Neural cell (in vitro differentiated cells): ENCODE results near the gene USE1.

Experiments
- CTCF ChIP-seq: fragments of 450-650 bp; IDR thresholded peaks from 2 replicates; pipeline ENCODE4 v1.5.1; 2014; ENCODE audit warnings: antibody characterized with exemption, mild to moderate bottlenecking, moderate library complexity; ENCODE audit not compliant: poor library complexity, severe bottlenecking
- TF ChIP-seq, protein P1 (sequence below): IDR thresholded peaks from 2 replicates; pipeline ENCODE4 v1.6.1; 2012; ENCODE audit warnings: borderline replicate concordance

DNA sequence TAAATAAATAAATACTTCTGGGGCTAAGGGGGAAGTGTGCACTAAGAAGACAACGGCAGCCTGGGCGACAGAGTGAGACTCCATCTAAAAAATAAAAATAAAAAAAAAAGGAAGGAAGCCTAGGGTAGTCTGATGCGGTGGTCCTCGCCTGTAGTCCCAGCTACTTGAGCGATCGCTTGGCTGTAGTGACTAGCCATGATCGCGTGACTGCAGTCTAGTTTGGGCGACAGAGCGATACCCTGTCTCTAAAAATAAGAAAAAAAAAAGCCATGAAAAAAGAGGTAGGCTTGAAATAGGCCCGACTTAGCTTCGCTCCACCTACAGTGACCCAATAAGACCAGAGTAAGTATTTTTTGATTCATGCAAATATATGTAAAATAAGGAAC lies 51.4 kb downstream of the USE1 start:
- no peak for TF ChIP-seq CTCF
- TF ChIP-seq, protein P1, sequence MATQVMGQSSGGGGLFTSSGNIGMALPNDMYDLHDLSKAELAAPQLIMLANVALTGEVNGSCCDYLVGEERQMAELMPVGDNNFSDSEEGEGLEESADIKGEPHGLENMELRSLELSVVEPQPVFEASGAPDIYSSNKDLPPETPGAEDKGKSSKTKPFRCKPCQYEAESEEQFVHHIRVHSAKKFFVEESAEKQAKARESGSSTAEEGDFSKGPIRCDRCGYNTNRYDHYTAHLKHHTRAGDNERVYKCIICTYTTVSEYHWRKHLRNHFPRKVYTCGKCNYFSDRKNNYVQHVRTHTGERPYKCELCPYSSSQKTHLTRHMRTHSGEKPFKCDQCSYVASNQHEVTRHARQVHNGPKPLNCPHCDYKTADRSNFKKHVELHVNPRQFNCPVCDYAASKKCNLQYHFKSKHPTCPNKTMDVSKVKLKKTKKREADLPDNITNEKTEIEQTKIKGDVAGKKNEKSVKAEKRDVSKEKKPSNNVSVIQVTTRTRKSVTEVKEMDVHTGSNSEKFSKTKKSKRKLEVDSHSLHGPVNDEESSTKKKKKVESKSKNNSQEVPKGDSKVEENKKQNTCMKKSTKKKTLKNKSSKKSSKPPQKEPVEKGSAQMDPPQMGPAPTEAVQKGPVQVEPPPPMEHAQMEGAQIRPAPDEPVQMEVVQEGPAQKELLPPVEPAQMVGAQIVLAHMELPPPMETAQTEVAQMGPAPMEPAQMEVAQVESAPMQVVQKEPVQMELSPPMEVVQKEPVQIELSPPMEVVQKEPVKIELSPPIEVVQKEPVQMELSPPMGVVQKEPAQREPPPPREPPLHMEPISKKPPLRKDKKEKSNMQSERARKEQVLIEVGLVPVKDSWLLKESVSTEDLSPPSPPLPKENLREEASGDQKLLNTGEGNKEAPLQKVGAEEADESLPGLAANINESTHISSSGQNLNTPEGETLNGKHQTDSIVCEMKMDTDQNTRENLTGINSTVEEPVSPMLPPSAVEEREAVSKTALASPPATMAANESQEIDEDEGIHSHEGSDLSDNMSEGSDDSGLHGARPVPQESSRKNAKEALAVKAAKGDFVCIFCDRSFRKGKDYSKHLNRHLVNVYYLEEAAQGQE: no peak
